ENCODE data around the gene RAB19.
"Not testable (repeated sequence)": the region's sequence is repeated elsewhere in the genome, so short reads cannot be mapped to it uniquely, and the experiment has no call there.

Gene RAB19

GRCh38 chr7:140402178-140402835, 1.6 kb upstream of the RAB19 start:
- peak in 1 of 2 experiments; percentile 19 for DNase-seq (ENCODE audit: low read depth in 2 of 2)

GRCh38 chr7:140404565-140405065, 757 bp downstream of the RAB19 start:
- no peak for DNase-seq (ENCODE audit: low read depth in 2 of 2)

- no peak for DNase-seq (ENCODE audit: low read depth in 2 of 2)
These were observed 11.5 kb downstream of the RAB19 start for GRCh38 chr7:140415361-140415760.

DNA sequence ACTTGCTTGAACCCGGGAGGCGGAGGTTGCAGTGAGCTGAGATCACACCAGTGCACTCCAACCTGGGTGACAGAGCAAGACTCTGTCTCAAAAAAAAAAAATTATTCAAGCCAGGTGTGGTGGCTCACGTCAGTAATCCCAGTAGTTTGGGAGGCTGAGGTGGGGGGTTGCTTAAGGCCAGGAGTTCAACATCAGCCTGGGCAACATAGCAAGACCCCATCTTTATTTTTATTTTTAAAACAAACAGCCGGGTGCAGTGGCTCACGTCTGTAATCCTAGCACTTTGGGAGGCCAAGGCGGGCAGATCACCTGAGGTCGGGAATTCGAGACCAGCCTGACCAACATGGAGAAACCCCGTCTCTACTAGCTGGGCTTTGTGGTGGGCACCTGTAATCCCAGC, 12.0 kb downstream of the RAB19 start:
- DNase-seq (ENCODE audit: low read depth in 2 of 2): not testable (repeated sequence)

DNA sequence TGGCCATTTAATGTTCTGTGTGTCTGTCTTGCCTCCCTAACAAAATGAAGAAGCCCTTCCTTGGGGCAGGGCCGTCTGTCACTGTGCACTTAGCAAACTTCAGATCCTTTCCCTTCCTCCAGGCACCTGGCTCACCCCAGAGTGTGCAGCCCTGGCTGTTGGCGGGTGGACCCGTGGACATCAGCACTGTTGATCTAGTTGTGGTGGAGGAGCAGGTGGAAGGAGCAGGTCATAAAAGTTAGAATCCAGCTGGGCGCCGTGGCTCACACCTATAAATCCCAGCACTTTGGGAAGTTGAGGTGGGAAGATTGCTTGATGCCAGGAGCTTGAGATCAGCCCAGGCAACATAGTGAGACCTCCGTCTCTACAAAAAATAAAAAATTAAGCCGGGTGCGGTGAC, 12.7 kb downstream of the RAB19 start:
- no peak for DNase-seq (ENCODE audit: low read depth in 2 of 2)

DNA sequence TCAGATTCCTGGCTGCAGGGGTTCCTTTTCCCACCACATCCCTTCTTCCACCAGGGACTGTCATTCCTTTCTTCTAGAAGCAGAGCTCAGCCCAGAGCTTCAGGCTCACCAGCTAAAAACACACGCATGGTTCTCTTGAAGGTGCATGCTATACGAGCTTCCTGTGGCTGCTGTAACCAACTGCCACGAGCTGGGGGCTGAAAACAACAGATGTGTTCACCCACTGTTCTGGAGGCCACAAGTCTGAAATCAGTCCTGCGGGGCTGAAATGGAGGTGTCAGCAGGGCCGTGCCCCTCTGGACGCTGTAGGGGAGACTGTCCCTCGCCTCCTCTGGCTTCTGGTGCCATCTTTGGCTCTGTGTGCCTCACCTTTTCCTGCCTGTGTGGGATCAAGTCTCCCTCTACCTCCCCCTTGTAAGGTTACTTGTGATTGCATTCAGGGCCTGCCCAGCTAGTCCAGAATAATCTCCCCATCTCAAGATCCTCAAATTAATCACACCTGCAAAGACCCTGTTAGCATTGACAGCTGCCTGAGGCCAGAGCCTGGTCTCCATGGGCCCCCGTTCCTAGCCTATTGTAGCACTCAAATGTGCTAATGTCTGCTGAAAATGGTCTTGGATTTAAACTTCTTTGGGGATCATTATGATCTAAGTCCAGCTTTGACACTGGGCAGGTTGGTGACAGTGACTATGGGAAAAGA, 13.7 kb downstream of the RAB19 start:
- no peak for DNase-seq (ENCODE audit: low read depth in 2 of 2)

DNA sequence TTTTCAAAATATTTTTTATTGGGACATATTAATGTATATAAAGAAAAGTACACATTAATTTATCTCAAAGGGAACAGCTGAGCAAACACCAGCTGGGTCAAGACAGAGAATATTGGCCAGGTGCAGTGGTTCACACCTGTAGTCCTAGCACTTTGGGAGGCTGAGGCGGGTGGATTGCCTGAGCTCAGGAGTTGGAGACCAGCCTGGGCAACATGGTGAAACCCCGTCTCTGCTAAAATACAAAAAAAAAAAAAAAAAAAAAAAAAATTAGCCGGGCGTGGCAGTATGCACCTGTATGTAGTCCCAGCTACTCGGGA, 14.3 kb downstream of the RAB19 start:
- not testable (repeated sequence) for DNase-seq (ENCODE audit: low read depth in 2 of 2)

DNA sequence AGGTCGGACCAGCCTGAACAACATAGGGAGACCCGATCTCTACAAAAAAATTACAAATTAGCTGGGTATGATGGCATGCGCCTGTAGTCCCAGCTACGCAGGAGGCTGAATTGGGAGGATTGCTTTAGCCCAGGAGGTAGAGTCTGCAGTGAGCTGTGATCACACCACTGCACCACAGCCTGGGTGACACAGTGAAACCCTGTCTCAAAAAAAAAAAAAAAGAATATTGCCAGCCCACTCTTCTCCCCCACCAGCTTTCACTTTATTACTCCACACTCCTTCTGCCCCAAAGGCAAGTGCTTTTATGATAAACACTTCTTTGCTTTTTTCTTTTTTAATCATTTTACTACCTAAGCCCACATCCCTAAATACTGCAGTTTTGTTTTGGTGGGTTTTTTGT, 14.8 kb downstream of the RAB19 start:
- no peak for DNase-seq (ENCODE audit: low read depth in 2 of 2)

DNA sequence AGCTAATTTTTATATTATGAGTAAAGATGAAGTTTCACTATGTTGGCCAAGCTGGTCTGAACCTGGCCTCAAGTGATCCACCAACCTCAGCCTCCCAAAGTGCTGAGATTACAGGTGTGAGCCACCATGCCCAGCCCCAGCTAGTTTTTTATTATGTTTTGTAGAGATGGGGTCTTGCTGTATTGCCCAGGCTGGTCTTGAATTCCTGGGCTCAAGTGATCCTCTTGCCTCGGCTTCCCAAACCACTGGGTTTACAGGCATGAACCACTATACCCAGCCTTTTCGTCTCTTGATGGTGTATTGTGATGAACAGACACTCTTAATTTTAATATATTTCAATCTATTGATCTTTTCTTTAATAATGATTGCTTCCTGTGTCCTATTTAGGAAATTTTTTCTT, 17.7 kb downstream of the RAB19 start:
- no peak for DNase-seq (ENCODE audit: low read depth in 2 of 2)

DNA sequence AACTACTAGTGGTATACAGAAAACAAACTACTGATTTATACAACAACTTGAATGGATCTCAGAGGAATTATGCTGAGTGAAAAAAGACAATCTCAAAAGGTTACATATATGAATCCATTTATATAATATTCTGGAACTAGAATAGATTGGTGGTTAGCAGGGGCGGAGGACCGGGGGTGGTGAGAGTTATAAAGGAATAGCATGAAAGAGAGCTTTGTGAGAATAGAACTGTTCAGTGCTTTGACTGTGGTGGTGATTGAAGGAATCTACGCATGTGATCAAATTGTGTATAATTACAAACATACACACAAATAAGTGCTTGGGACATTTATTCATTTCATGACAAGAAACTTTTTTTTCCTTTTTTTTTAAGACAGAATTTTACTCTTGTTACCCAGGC, 19.6 kb downstream of the RAB19 start:
- DNase-seq (ENCODE audit: low read depth in 2 of 2): no peak

GRCh38 chr7:140425718-140426117, 21.9 kb downstream of the RAB19 start:
- DNase-seq (ENCODE audit: low read depth in 2 of 2): no peak

- no peak for DNase-seq (ENCODE audit: low read depth in 2 of 2)
These were observed 22.3 kb downstream of the RAB19 start for GRCh38 chr7:140426130-140426529.

GRCh38 chr7:140433396-140433795, 29.5 kb downstream of the RAB19 start:
- no peak for DNase-seq (ENCODE audit: low read depth in 2 of 2)

DNA sequence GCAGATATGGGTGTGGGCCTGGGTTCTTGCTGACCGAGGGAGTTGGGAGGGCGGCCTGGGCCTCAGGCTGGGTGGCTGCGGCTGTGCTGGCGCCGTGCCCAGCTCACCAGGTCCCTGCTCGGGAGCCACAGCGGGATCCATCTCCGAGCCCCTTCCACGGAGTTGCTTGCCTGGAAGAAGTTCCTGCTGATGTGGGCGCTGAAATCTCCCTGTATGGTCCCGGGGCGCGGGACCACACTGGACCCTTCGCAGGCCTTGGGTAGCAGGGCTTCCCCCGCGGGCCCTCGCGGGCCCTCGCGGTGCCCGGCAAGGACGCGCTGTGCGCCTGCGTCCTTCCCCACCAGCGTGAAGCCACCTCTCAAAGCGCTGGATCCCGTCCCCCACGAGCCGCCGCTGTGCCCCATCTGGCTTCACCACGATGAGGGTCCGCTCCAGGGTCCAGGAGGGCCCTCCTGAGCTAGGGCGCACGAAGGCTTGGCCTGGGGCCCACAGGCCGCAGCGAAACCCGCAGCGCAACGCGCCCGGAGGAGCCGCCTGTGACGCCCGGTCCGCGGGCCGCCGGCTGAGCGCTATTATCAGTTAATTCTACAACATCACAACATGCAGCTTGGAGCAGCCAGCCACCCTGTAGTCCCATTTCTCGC, 31.5 kb downstream of the RAB19 start:
- DNase-seq (ENCODE audit: low read depth in 2 of 2): no peak

GRCh38 chr7:140439359-140439758, 35.5 kb downstream of the RAB19 start:
- DNase-seq (ENCODE audit: low read depth in 2 of 2): no peak

GRCh38 chr7:140440593-140440992, 36.7 kb downstream of the RAB19 start:
- no peak for DNase-seq (ENCODE audit: low read depth in 2 of 2)

DNA sequence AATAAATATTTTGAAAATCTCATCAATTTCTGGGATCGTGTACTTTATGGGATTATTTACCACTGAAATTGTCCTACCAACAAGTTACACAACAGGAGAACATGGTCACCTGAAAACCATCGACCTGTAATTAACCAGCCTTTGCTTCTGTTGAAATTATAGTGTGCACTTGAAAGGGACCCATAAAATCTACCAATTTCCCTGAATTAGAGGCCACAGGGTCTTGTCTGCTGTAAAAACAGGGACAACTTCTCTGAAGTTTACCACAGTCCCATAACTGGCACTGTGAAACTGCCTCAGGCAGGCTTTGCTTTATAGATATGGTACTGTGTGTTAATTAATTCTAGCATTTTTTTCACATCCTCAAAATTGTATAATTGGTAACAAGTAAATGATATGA, 37.7 kb downstream of the RAB19 start:
- DNase-seq (ENCODE audit: low read depth in 2 of 2): no peak

DNA sequence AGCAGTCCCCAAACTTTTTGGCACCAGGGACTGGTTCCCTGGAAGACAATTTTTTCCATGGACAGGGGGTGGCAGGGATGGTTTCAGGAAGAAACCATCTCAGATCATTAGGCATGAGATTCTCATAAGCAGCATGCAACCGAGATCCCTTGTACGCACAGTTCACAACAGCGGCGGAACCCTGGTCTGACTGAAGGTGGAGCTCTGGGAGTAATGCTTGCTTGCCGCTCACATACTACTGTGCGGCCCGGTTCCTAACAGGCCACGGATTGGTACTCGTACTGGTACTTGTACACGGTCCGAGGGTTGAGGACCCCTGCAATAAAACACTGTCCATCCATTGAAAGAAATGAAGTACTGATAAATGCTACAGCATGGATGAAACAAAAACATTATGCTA, 42.6 kb downstream of the RAB19 start:
- DNase-seq (ENCODE audit: low read depth in 2 of 2): no peak

DNA sequence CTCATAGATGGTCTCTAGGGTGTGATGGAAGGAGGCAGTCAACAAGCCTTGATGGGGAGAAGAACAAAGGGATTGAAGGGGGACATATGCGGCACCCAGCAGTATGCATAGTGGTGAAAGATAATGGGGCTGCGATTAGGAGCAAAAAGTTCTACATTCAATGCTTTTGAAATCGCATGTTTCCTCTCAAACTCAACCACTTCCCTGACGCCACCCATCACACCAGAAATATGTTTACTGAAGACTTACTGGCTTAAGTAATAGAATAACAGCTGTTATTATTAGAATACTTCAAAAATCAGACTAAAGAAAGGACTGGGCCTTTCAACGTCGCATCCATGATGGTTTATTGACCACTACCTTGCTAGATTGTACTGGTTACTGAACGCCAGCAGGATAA, 44.0 kb downstream of the RAB19 start:
- DNase-seq (ENCODE audit: low read depth in 2 of 2): no peak

- no peak for DNase-seq (ENCODE audit: low read depth in 2 of 2)
These were observed 45.1 kb downstream of the RAB19 start for GRCh38 chr7:140448781-140449480.

DNA sequence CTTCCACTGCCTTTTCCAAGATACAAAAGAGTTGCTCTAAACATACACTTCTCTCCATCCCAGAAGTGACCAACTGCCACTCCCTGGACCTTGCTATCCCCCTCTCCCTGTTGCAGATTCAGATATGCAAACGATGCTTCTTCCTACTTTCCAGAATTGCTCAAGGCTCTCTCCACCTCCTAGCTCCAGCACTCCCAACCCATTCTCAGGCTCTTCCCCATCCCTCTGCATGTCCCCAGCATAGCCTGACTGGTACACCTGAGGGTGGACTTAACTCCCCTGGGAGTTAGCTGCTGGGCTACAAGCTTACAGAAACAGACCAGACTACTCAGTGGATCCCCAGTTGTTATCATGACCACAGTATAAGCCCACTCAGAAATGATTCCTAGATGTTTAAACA, 47.9 kb downstream of the RAB19 start:
- no peak for DNase-seq (ENCODE audit: low read depth in 2 of 2)

DNA sequence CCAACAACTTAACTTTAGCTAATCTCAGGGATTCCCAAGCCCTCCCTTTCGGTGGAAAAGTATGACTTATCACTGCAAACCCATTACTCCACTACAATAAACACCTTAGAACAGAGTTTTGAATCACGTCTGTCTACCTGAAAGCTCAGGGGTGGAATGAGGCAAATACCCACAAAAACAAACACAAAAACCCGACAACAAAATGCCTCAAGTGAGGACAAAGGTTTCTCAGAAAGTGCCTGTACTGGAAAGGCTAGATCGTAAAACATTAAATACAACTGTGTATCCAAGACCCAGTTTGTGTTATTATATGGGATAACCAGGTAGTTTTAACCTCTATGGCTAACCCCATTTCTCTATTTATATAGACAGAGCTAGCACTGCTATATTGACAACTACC, 49.4 kb downstream of the RAB19 start:
- DNase-seq (ENCODE audit: low read depth in 2 of 2): no peak

Data from fibroblast of skin of left biceps (primary cell).